IPS-NIHi11 (cell line): ENCODE data around the gene RALGDS.
"Not testable (repeated sequence)": the region's sequence is repeated elsewhere in the genome, so short reads cannot be mapped to it uniquely, and the experiment has no call there.

Experiments used
- DNase-seq: peaks from one replicate; pipeline ENCODE4 v3.0.0; 2012; ENCODE audit warnings: mixed read lengths, low spot score

Gene RALGDS

GRCh38 chr9:133121198-133121914 is at the start of gene RALGDS:
Gene RALGDS (minus strand): TSS chr9:133121240. CDS start chr9:133121154, 86 bp downstream.
- peak; percentile 99 for DNase-seq

GRCh38 chr9:133170716-133171115 is 49.7 kb upstream of the RALGDS start:
- DNase-seq = no peak

DNA sequence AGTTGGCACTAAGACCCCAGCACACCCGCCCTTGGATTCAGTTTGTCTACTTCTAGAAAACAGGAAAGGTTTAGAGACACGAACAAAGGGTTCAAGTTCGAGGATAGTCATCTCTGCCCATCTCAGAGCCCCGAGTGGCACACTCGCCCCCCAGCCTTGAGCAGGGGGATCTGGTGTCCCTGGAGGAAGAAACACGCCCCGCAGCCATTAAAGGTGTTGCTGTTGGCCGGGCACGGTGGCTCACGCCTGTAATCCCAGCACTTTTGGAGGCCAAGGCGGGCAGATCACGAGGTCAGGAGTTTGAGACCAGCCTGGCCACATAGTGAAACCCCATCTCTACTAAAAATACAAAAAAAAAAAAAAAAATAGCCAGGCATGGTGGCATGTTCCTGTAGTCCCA is 48.6 kb upstream of the RALGDS start:
- DNase-seq = not testable (repeated sequence)

GRCh38 chr9:133169102-133169501 is 48.1 kb upstream of the RALGDS start:
- DNase-seq = no peak

- DNase-seq = no peak
Measured at GRCh38 chr9:133168432-133168831, 47.4 kb upstream of the RALGDS start.

DNA sequence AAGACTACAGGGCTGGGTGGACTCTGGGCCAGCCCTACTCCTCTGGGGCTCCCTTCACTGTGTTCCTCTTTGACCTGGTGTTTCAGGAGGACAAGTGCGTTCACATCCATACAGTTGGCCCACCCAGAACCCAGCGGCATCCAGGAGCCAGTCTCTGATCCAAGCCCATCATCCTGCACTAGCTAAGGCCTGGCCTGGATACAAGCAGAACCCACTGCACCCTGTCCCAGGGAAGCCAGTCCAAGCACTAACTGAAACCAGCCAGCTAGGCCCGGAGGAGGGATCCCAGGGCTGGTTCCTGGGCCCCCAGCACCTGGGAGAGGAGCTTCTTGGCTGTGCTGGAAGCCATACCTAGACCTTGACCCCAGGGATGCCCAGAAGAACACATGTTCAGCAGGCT is 46.7 kb upstream of the RALGDS start:
- DNase-seq = no peak

GRCh38 chr9:133167096-133167730 is 46.2 kb upstream of the RALGDS start:
- no peak for DNase-seq

DNA sequence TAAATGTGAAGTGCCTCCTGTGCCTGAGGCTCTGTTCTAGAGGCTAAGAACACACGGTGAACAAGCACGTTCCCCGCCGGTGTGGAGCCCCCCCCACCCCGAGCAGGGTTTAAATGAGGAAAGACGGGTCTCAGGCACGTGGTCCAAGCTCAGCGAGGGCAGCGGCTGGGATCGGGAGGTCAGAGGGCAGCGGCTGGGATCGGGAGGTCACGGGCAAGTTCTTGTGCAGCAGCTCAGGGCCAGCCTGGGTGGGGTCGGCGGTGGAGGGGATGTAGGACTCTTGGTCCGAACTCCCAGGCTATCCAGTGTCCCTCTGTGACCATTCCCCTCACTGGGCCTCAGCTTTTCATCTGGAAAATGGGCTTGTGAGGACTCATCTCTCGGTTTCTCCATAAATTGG is 45.4 kb upstream of the RALGDS start:
- DNase-seq = no peak

DNA sequence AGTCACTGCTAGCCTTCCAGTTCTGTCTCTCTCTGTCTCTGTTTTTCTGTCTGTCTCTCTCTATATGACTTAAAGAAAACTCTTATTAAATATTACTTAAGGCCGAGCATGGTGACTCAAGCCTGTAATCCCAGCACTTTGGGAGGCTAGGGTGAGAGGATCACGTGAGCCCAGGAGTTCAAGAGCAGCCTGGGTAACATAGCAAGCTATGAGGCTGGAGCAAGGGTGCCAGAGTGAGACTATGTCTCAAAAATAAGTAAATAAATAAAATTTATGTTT is 44.4 kb upstream of the RALGDS start:
- no peak for DNase-seq

GRCh38 chr9:133164191-133164590 is 43.2 kb upstream of the RALGDS start:
- no peak for DNase-seq

DNA sequence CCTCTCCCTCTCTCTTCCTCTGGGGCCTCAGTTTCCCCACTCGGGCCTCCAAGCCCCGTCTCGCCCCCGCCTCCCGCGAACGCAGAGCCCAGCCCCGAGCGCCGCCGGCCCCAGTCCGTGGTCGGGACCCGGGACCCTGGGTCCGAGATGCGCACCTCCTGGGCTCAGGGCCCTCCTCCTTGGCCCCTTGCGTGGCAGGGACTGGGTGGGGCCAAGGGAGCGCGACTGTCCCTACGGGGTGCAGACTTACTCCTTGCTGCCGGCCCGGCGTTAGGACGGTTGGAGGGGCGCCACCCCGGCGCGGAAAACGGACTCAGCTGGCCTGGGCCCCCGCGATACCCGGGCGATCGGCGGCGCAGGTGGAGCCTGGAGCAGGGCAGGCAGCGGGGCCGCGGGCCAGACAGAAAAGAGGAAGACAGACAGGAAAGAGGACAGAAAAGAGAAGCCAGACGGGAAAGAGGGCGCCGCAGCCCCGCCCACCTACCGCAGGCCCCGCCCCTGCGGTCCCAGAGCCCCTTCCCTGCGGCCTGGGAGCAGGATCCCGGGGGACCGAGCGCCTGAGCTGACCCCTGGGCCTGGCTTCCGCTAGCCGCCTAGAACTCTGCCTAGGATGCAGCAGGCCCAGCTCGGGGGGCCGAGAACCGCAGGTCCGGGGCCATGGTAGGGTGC is 42.6 kb upstream of the RALGDS start, which contains the start of gene GBGT1:
Gene GBGT1 (minus strand): TSS at position 411 of the 669 bp plus-strand sequence. CDS start 1,502 bp downstream, outside the sequence.
- DNase-seq = peak; percentile 95

- peak; percentile 45 for DNase-seq
Measured at GRCh38 chr9:133162861-133163503, 41.9 kb upstream of the RALGDS start.

DNA sequence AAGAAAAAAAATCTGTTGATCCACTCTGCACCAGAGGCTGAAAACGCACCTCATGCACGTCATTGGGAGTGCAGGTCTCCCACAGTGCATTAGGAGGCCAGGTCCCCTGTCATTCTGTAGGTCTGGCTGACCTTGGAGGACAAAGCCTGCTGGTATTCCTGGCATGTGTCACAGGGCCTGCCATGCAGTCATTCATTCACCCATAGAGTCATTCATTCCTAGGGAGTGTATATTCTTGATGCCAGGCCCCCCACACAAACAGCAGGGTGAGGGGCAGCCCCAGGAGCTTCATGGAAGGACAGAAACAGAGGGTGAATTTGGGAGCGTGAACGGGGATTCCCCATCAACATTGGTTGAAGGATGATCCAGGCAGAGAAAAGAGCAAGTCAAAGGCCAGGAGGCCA is 40.5 kb upstream of the RALGDS start:
- DNase-seq = no peak

GRCh38 chr9:133160742-133161546 is 39.9 kb upstream of the RALGDS start:
- peak; percentile 79 for DNase-seq

DNA sequence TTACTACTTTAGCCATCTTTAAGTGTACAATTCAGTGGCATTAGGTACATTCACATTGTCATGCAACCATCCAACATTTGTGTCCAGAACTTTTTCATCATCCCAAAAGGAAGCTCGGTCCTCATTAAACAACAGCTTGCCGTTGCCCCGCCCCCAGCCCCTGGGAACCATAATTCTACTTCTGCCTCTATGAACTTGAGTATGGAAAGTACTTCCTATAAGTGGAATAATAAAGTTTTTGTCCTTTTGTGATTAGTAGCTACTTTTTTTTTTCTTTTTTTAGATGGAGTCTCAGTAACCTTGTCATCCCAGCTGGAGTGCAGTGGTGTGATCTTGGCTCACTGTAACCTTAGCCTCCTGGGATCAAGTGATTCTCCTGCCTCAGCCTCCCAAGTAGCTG is 37.7 kb upstream of the RALGDS start:
- DNase-seq = no peak

- DNase-seq = no peak
Measured at GRCh38 chr9:133155156-133155555, 34.1 kb upstream of the RALGDS start.

DNA sequence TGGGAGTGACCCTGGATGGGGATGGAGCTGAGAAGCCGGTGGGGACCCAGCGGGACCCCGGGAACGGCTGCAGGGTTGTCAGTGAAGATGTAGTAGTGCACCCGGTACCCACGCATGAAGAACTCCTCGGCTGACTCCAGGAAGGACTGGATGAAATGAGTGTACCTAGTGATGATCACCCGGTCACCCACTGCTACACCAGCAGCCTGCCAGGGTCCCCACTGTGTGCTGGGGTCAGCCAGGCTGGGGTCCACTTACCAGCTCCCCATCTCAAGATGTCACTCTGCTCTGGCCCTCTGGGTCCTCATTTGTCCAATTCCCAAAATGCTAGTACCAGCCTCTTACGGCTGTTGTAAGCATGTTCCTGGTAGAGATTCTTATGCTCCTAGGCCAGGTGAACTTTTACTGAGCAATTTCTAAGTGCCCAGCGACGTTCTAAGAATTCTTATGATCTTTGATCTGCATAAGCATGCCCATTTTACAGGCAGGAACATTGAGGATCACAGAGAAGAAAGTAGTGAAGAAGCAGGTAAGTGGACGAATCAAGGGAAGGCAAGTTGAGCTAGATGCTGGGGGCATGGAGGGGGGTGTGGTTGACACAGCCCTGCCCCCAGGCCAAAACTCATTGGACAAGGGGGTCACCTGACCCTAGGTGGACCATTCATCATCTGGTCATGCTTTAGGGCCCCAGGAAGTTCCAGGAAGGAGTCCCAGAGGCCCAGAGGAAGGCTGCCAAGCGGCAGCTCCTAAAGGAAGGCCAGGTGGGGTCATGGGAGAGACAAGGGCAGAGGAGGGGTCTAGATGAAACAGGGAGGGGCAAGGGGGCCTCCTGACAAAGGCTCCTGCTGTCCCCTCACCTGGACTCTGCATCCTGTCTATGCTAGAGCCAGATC is 33.3 kb upstream of the RALGDS start:
- DNase-seq = no peak

GRCh38 chr9:133153227-133154096 is 32.4 kb upstream of the RALGDS start:
- no peak for DNase-seq

- DNase-seq = no peak
Measured at GRCh38 chr9:133151601-133152525, 30.8 kb upstream of the RALGDS start.
